NCI-H2081 treated with DMSO at 0.1 percent for 48 hours (cell line): ENCODE results near the gene ZNF440.
"Not testable (repeated sequence)": the region's sequence is repeated elsewhere in the genome, so short reads cannot be mapped to it uniquely, and the experiment has no call there.

Experiments used
- DNase-seq: peaks from one replicate; lab custom pipeline; 2025; lab: John Stamatoyannopoulos, UW

ZNF440 gene

GRCh38 chr19:11828957-11829876 is 15.1 kb downstream of the ZNF440 start:
- DNase-seq = not testable (repeated sequence)

DNA sequence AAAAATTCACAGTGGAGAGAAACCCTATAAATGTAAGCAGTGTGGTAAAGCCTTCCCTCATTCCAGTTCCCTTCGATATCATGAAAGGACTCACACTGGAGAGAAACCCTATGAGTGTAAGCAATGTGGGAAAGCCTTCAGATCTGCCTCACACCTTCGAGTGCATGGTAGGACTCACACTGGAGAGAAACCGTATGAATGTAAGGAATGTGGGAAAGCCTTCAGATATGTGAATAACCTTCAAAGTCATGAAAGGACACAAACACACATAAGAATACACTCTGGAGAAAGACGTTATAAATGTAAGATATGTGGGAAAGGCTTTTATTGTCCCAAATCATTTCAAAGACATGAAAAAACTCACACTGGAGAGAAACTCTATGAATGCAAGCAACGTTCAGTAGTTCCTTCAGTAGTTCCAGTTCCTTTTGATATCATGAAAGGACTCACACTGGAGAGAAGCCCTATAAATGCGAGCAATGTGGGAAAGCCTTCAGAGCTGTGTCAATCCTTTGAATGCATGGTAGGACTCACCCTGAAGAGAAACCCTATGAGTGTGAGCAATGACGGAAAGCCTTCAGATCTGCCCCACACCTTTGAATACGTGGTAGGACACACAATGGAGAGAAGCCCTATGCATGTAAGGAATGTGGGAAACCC is 18.3 kb downstream of the ZNF440 start:
- no peak for DNase-seq

GRCh38 chr19:11833541-11833940 is 19.5 kb downstream of the ZNF440 start:
- DNase-seq = no peak

DNA sequence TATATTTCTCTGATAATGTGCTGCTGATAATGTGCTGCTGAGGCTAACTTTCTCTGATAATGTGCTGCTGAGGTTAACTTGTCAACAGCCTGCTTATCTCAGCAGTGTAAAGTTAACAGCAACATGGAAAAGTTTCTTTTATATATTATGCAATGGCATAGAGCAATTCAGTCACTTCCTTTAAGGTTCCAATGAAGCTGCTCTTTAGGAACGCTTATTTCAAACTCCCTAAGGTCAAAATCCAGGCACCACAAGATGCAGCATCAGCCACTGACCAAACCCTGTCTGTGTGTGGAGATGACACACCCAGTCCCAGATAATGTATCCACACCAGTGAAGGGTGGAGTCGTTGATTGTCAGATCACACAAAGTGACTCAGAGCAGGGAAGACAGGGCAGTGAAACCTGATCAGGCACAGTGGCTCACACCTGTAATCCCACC is 21.6 kb downstream of the ZNF440 start:
- DNase-seq = not testable (repeated sequence)

DNA sequence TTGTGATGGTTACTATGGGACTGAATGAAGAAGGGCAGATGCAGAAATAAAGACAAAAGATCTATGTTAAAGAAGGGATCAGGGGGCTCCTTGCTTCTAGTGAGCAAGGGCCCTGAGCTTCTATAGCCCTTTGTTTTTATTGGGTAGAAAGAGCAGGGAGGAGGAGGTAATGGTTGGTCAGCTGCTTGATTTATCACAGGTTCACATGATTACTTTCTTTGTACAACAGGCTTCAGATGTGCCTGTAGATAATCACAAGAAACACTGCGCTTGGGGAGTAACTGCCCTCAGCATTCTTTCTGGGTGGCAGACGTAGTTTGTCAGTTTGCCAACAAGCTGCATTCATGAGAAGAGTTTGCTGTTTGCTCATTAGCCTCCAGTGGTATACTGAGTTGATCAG is 29.6 kb downstream of the ZNF440 start:
- no peak for DNase-seq

- DNase-seq = not testable (repeated sequence)
These were observed 33.5 kb downstream of the ZNF440 start for GRCh38 chr19:11847615-11848014.

DNA sequence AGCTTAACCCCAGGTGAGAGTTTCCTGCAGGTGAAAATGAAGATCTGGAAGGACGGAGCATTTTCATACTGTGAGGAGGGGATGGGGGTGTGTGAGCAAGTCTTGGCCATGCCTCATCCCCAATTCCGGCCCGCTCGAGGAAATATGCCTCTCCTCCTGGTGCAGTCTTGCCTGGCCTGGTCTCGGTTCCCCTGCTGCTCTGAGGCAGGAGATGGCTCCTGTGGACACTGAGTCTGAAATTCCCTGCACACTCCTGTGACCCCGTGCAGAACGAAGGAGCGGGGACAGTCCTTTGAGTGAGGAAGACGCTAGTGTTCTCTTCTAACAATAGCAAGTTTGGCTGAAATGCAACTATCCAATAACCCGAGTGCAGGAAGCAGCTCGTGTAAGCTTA is 34.1 kb downstream of the ZNF440 start:
- no peak for DNase-seq

DNA sequence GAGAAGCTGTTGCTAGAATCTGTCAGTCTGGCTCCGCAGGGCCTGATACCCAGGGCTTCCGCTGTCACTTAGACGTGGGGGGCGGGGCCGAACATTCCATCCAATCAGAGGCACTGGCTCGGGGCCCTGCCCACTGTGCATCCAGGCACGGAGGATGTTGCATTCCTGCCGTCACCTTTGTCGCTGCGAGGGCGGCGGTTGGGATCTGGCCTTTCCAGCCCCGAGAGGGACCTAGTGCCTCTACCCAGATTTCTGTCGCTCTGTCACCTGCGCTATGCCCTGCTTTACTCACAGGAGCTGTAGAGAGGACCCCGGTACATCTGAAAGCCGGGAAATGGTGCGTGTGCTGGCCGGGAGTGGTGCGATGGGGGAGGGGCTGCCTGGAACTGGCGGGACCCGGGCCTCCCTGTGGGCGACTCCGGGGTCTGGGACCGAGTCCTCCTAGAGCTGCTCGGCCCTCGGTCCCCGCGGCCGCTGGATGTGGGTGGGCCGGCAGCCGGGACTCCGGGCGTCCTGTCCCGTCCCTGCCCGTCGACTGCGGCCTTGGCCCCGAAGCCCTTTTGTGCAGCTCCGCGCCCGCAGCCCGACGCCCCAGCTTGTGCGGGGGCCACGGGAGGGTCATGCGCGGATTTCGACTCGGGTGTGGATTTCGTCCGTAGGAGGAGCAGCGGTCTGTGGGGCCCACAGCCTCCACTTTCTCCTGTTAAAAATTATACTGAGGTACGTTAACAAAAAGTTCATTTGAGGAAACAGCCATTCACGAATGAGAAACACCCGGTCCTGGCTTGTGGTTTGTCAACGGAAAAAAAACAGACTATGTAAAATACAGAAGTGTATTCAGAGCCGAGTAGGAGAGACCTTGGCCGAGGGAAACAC is 34.8 kb downstream of the ZNF440 start, which contains the start of gene ZNF439:
ZNF439 (plus strand) TSS at position 133 of the 876 bp plus-strand sequence; CDS start at position 275, 142 bp downstream.
- DNase-seq = peak; percentile 22

DNA sequence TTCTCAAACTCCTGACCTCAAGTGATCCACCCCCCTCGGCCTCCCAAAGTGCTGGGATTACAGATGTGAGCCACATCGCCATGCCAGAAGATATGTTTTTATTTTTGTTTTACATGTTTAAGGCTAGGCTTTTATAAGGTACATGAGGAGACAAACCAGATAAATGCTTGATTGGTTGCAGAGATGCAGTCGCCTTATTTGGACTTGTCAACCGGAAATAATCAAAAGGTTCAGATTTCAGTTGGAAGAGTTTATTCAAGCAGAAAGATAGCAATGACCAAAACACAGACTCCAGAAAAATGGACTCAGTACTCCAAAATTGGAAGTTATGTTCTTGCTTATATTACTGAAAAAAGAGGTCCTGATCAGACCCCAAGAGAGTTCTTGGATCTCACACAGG is 36.2 kb downstream of the ZNF440 start:
- DNase-seq = not testable (repeated sequence)

DNA sequence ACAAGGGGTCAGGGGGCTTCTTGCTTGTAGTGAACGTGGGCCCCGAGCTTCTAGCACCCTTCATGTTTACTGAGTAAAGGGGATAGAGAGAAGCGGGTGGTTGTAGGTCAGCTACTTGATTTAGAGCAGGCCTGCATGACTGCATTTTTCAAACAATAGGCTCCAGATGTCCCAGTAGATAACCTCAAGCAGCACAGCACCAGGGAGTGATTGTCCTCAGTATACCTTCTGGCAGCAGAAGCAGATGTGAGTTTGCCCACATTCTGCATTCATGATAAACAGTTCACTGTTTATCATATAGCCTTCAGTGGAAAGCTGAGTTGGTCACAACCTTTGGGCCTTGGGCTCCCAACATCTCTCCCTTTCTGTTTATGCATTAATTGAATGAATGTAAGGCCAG is 39.3 kb downstream of the ZNF440 start:
- no peak for DNase-seq

DNA sequence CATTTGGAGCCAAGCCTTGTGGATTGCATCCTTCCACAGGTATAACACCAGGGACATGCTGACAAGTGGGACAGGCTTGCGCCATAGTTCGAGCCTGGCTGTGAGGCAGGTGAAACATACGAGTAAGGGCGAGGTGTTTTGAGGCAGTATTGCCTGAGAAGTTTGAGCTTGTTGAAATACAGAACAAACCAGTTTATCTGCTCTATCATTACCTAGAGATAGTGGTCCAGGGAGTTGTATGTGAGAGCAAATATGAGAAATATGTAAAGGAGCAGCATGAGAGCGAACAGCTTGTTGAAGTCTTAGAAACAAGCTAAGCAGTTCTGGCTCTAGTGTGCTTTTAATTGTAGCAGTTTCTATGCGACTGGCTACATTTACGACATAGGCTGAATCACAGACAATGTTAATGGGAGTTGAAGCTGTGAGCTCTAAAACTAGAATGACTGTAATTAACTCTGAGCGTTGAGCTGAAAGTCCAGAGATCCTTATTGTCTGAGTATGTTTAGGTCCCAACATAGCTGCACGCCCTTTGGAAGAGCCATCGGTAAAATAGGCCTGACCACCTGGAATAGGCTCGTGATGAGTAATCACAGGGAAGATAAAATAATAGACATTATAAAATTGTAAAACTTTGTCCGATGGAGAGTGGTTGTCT is 42.6 kb downstream of the ZNF440 start:
- no peak for DNase-seq

- no peak for DNase-seq
These were observed 46.6 kb downstream of the ZNF440 start for GRCh38 chr19:11860721-11861120.

DNA sequence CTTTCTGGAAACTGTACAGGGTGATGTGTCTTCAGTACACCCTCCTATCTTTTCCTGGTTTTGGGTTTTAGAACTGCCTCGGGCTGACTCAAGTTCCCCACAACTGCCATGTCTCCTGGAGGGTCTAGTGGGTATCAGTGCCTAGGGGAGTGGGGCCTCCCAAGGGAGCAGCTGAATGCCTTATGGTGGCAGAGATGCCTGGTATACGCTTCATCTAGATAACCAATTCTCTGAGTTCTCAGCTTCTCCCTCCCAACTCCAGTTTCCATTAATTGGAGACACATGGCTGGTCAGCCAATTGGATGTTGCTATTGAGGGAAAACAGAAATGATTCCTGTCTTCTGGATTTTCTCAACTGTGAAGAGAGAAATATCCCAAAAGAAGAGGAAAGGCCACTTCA is 47.2 kb downstream of the ZNF440 start:
- no peak for DNase-seq

DNA sequence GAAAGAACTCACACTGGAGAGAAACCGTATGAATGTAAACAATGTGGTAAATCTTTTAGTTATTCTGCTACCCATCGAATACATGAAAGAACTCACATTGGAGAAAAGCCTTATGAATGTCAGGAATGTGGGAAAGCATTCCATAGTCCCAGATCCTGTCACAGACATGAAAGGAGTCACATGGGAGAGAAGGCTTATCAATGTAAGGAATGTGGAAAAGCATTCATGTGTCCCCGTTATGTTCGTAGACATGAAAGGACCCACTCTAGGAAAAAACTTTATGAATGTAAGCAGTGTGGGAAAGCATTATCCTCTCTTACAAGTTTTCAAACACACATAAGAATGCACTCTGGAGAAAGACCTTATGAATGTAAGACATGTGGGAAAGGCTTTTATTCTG is 53.7 kb downstream of the ZNF440 start:
- not testable (repeated sequence) for DNase-seq

DNA sequence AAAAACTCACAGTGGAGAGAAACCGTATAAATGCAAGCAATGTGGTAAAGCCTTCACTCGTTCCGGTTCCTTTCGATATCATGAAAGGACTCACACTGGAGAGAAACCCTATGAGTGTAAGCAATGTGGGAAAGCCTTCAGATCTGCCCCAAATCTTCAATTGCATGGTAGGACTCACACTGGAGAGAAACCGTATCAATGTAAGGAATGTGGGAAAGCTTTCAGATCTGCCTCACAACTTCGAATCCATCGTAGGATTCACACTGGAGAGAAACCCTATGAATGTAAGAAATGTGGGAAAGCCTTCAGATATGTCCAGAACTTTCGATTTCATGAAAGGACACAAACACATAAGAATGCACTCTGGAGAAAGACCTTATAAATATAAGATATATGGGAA is 54.1 kb downstream of the ZNF440 start:
- no peak for DNase-seq

GRCh38 chr19:11872624-11873023 is 58.6 kb downstream of the ZNF440 start:
- no peak for DNase-seq

- DNase-seq = no peak
These were observed 59.7 kb downstream of the ZNF440 start for GRCh38 chr19:11873762-11874161.

DNA sequence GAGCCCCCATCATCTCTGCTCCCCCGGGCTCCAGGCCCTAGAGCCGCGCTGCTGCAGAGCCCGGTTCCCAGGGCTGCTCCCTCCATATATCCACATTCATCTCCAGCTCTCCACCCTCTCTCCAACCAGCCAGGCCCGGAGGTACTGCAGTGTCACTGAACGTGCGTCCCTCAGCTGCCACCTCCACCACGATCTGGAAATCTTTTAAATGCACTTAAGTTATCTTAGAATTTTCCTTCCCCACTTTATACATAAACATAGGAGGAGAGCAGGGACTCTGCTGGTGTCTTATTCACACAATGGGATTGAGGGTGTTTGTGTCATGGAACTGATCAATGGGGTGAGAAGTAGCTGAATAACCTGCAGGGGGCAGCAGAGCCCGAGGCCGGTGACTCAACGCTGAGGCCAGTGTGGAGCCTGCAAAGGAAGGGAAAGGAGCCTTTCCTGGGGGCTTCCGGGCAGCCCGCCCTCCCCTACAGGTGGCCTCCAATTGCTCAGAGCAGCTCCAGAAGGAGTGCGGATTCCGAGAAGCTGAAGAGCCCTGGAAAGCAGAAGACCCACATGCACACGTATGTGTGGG is 65.7 kb downstream of the ZNF440 start:
- not testable (repeated sequence) for DNase-seq

DNA sequence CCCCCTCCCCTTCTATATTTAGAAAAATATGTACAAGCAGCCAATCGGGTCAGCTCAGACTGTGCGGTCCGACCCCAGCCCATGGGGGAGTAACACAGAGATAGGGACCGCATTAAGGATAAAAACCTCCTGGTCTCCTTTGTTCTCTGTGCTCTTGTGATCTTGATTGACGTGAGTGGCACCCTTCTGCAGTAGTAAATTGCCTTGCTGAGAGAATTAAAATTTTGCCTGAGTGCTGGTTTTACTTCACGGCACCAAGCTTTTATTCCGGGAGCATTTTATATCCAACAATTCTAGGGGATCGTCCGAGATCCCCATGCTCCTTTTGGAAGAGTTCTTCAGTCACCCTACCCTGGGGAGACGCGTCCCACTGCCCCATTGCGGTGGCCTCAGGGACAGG is 66.5 kb downstream of the ZNF440 start:
- DNase-seq = no peak

GRCh38 chr19:11881151-11881800 is 67.2 kb downstream of the ZNF440 start:
- DNase-seq = no peak

DNA sequence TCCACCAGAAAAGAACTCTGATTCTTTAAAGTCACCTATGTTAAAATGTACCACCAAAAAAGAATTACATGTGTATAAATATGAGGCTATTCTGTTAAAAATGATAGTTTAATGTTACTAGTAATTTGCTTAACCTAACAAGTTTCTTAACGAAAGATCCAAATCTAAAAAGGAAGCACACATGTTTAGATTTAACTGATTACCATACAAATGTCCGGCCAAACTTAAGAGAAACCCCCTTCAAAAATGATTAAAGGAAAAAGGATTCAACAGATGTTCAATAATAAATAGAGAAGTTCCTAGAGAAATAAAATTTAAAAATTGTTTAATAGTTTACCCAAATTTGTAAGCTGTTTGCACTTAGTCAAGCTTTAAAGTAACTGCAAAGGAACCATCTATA is 68.5 kb downstream of the ZNF440 start:
- DNase-seq = no peak
